Right hindlimb (tissue), 1 donor: ENCODE measurements around the gene CELF1.
"Not testable (repeated sequence)": the region's sequence is repeated elsewhere in the genome, so short reads cannot be mapped to it uniquely, and the experiment has no call there.

ENCODE experiments used
- DNase-seq: peaks from one replicate; pipeline ENCODE4 v3.0.0-alpha.2; 2018

Gene CELF1

DNA sequence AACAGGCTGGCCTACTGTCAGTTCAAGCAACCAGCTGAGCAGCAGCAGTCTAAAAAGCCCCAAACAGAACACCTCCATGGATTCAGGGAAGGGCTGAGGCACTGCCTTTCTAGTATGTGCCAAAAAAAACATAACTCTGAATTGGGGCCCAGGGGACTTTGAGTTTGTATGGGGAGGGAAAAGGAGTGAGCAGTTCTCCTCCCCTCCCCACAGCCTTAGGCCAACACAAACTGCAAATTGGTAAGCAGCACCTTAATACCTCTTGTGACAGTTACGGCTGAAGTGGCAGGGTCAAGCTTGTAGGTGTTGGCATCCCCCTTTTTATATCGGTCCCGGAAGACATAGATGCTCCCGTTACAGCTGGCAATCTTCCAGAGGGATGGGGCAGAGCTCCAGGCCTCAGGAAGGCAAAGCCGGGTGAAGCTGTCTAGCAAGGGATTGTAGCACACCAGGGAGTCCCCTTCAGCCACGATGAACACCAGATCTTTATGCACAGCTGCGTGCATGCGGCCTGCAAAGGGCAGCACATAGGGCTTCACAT lies 19.9 kb upstream of the CELF1 start:
- no peak for DNase-seq

- DNase-seq, result no peak
These were observed 19.0 kb upstream of the CELF1 start for GRCh38 chr11:47571895-47572294.

GRCh38 chr11:47571357-47571729 lies 18.4 kb upstream of the CELF1 start:
- DNase-seq, result no peak

GRCh38 chr11:47570651-47571356 lies 17.9 kb upstream of the CELF1 start:
- no peak for DNase-seq

- DNase-seq, result no peak
These were observed 16.7 kb upstream of the CELF1 start for GRCh38 chr11:47569646-47570045.

DNA sequence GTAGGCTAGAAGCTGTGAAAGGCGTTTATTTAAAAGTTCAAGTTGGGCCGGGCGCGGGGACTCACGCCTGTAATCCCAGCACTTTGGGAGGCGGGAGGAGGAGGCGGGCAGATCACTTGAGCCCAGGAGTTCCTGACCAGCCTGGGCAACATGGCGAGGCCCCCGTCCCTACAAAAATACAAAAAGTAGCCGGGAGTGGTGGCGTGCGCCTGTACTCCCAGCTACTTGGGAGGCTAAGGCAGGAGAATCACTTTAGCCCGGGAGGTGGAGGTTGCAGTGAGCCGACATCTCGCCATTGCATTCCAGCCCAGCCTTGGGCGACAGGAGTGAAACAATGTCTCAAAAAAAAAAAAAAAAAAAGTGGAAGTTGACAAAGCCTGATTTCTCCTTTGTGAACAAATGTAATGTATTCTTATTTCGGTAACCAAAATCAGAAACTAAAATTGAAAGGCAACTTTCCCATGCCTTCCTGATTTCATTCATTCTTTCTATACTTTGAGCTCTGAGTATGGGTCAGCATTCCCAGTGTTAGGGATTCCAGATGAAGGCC lies 13.3 kb upstream of the CELF1 start:
- DNase-seq, result no peak

DNA sequence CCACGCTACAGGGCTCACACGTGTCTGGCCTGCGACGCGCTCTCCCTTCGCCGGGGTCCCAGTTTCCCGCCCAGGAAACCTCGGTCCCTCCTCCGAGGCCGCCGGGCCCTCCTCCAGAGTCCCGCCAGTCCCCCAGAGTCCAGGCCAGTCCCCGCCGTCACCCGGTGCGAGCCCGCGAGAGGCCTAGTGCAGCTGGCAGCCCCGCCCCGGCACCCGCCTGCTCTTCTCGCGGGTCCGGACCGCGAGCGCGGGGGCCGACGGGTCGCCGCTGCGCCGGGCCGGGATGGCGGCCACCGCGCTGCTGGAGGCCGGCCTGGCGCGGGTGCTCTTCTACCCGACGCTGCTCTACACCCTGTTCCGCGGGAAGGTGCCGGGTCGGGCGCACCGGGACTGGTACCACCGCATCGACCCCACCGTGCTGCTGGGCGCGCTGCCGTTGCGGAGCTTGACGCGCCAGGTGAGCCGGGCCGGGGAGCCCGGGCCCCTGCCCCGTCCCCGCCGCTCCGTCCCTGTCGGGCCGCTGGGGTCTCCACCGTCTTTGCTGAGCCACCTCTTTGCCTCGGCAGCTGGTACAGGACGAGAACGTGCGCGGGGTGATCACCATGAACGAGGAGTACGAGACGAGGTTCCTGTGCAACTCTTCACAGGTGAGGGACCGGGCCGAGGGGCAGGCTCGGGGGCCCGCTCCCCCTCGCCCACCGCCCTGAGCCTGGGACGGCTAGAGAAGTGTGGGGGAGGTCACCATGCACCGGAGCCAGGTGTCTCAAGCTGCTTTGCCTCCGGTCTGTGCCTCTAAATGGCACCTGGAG lies 12.6 kb upstream of the CELF1 start, which contains the start of gene PTPMT1:
Gene PTPMT1, plus strand, starts transcription at position 260 of the 809 bp plus-strand sequence. Its CDS starts 24 bp downstream, at position 284.
- peak; percentile 82 for DNase-seq

GRCh38 chr11:47564933-47565339 lies 12.0 kb upstream of the CELF1 start:
- DNase-seq, result no peak

DNA sequence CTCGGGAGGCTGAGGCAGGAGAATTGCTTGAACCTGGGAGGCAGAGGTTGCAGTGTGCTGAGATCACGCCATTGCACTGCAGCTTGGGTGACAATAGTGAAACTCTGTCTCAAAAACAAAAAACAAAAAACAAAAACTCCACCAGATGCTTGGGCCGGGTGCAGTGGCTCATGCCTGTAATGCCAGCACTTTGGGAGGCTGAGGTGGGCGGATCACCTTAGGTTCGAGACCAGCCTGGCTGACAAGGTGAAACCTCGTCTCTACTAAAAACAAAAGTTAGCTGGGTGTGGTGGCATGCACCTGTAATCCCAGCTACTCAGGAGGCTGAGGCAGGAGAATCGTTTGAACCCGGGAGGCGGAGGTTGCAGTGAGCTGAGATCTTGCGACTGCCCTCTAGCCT lies 11.4 kb upstream of the CELF1 start:
- DNase-seq, result not testable (repeated sequence)

DNA sequence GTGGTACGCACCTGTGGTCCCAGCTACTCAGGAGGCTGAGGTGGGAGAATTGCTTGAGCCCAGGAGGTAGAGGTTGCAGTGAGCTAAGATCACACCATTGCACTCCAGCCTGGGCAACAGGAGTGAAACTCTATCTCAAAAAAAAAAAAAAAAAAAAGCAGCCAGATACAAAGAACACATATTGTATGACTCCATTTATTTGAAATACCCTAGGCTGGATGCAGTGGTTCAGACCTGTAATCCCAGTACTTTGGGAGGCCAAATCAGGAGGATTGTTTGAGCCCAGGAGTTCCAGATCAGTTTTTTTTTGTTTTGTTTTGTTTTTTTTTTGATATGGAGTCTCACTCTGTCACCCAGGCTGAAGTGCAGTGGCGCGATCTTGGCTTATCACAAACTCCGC lies 9.5 kb upstream of the CELF1 start:
- DNase-seq, result not testable (repeated sequence)

- no peak for DNase-seq
These were observed 7.5 kb upstream of the CELF1 start for GRCh38 chr11:47560426-47560825.

DNA sequence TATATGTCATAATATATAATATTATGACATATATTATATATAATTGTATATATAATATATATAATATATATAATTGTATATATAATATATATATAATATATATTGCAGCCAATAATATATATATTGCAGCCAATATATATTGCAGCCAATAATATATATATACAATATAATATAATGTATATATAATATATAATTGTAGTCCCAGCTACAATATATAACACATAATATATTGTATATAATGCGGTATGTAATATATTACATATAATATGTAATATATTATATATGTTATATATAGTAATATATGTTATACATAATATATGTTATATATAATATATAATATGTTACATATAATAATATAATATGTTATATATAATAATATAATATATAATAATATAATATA lies 5.8 kb upstream of the CELF1 start:
- DNase-seq, result no peak

- DNase-seq, result not testable (repeated sequence)
These were observed 4.1 kb upstream of the CELF1 start for GRCh38 chr11:47557004-47557403.

- no peak for DNase-seq
These were observed 443 bp upstream of the CELF1 start for GRCh38 chr11:47553406-47553743.

- no peak for DNase-seq
These were observed 821 bp downstream of the CELF1 start for GRCh38 chr11:47552056-47552565.

GRCh38 chr11:47551086-47551485 lies 1.8 kb downstream of the CELF1 start:
- no peak for DNase-seq

GRCh38 chr11:47550288-47551047 lies 2.5 kb downstream of the CELF1 start:
- DNase-seq, result no peak

DNA sequence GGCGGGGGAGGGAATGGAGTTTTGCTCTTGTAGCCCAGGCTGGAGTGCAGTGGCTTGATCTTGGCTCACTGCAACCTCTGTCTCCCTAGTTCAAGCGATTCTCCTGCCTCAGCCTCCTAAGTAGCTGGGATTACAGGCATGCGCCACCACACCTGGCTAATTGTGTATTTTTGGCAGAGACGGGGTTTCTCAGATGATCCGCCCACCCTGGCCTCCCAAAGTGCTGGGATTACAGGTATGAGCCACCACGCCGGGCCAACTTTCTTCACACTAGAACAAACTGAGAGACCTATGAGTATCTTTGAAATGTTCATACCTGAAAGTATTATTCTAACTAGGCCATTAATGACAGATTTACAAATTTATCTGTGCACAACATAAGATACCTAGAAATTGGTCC lies 6.7 kb downstream of the CELF1 start:
- not testable (repeated sequence) for DNase-seq

DNA sequence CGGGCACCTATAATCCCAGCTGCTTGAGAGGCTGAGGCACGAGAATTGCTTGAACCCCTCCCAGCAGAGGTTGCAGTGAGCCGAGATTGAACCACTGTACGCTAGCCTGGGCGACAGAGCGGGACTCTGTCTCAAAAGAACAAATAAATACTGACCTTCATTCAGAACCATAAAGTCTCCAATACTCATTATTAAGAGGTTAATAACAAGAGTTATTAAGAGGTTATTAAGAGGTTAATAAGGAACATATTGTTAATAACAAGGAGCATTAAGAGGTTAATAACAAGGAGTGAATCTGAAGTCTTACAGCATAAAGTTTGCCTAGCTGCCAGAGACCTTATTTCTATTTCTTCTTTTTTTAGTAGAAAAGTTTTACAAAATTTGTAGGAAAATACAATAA lies 7.6 kb downstream of the CELF1 start:
- DNase-seq, result no peak

GRCh38 chr11:47541070-47541469 lies 11.9 kb downstream of the CELF1 start:
- DNase-seq, result no peak

GRCh38 chr11:47539681-47540039 lies 13.3 kb downstream of the CELF1 start:
- DNase-seq, result no peak

DNA sequence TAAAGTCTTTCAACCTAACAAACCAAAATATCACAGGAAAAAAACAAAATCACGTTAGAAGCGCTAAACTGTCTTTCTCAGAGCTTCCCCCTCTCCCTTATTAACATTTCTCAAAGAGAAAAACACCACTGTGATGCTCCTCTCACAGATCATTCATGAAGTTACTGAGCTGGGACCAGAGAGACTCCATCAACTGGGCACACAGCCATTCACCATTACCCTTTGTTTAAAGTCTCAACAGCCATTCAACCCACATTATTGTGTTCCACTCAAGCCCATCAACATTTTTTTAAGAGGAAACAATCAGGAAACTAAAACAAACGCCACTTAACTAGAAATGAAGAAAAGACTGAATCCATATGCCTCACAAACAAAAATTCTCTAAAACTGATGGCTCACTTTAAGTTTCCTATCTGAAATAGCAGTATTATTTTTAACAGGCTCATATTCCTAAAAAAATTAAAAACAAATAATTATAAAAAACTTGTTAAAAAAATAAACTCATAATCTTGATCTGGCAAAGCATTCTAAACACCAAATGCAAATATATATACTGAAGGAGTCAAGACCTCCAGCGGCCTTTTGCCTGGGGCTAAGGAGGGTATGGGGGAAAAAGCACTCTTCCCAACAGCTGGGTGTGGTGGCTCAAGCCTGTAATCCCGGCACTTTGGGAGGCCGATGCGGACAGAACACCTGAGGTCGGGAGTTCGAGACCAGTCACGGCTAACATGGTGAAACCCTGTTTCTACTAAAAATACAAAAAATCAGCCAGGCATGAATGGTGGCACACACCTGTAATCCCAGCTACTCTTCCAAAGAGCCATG lies 14.0 kb downstream of the CELF1 start:
- DNase-seq, result no peak
